DOHH2 (cell line): ENCODE data around the gene LGALSL.

ENCODE experiments used
- CTCF ChIP-seq: fragments of 200-600 bp; sonication (generic); IDR thresholded peaks from one replicate; pipeline ENCODE4 v1.5.1; 2014; ENCODE audit warnings: antibody characterized with exemption, mild to moderate bottlenecking, low read depth, low read length; ENCODE audit not compliant: poor library complexity, severe bottlenecking
- EZH2phosphoT487 ChIP-seq: fragments of 200-600 bp; sonication (generic); IDR thresholded peaks from 2 replicates; pipeline ENCODE4 v1.6.1; 2017; ENCODE audit warnings: borderline replicate concordance, mild to moderate bottlenecking, antibody characterized with exemption, low read length, moderate library complexity, mixed read lengths

GRCh38 chr2:64492272-64492671 is 38.3 kb downstream of the LGALSL start:
- no peak for TF ChIP-seq CTCF
- TF ChIP-seq EZH2phosphoT487 = no peak
